HepG2 (cell line): ENCODE results near the gene ELP5. TPM values are rescaled to one million over a fixed set of nuclear protein-coding genes. Genes with fewer than 3 reads are reported as not detected.

Experiments used
- ATAC-seq: fragments of 200-7000 bp; cut with Tn5 transposase; 3 replicates; pipeline ENCODE4 v1.9.1; 2020; ENCODE audit warnings: mild to moderate bottlenecking, moderate library complexity
- BruUV-seq: library from RNA; stranded (reverse); fragments of 400-500 nt; replicated peaks from 2 replicates; lab custom pipeline; 2021; lab: Mats Ljungman, UMichigan
- CTCF ChIA-PET: fragments of 300-600 bp; formaldehyde crosslinking; extraction: SDS; loops from one replicate; lab custom pipeline; 2021; ENCODE audit warnings: low total read pairs, inconsistent platforms, low intra/inter-chr PET ratio; lab: Yijun Ruan, JAX
- POLR2A ChIA-PET: fragments of 350-600 bp; sonication (Branson Sonifier 250); formaldehyde crosslinking; loops from one replicate; lab custom pipeline; 2020; ENCODE audit warnings: antibody characterized with exemption, inconsistent platforms; lab: Yijun Ruan, JAX
- DNase-seq: peaks from one replicate; pipeline ENCODE4 v3.0.0-alpha.2; 2015; ENCODE audit warnings: low spot score
- FAIRE-seq: peaks from 3 replicates; lab custom pipeline; 2011; peaks lifted over from hg19 to GRCh38; lab: Jason Lieb, UNC
- H2AFZ ChIP-seq: one replicate; pipeline ENCODE4 v1.6.1; 2011; ENCODE audit warnings: low read length, inconsistent platforms
- H3K27ac ChIP-seq: fragments of 300-600 bp; 3 replicates; pipeline ENCODE4 v1.8.0; 2011; ENCODE audit warnings: mixed run types, mild to moderate bottlenecking, mixed read lengths, low read length, inconsistent platforms; ENCODE audit not compliant: insufficient read depth; ENCODE audit errors: extremely low read length
- H3K27me3 ChIP-seq, 2 experiments: fragments of 200-600 bp in 1 of 2; 2 replicates in 1 of 2; 3 replicates in 1 of 2; pipeline versions ENCODE4 v1.6.0 to v1.8.0; 2011; ENCODE audit warnings: low read length in 2 of 2, mild to moderate bottlenecking in 2 of 2, moderate library complexity in 2 of 2, inconsistent platforms in 1 of 2; ENCODE audit not compliant: insufficient read depth in 2 of 2, control insufficient read depth in 1 of 2
- H3K36me3 ChIP-seq, 2 experiments: fragments of 200-600 bp in 1 of 2; replicated peaks in 1 of 2; 2 replicates in 1 of 2; 3 replicates in 1 of 2; pipeline versions ENCODE4 v1.5.1 to v1.8.0; 2011; ENCODE audit warnings: low read length in 2 of 2, inconsistent platforms in 1 of 2; ENCODE audit not compliant: insufficient read depth in 2 of 2, control insufficient read depth in 1 of 2
- H3K4me1 ChIP-seq: 2 replicates; pipeline ENCODE4 v1.5.1; 2012; ENCODE audit warnings: low read length, inconsistent platforms; ENCODE audit not compliant: insufficient read depth
- H3K4me2 ChIP-seq: 2 replicates; pipeline ENCODE4 v1.6.0; 2011; ENCODE audit warnings: low read depth, low read length, inconsistent platforms
- H3K4me3 ChIP-seq, 3 experiments: fragments of 200-600 bp in 1 of 3; sonication (generic), shearing (Covaris generic) in 1 of 3; replicated peaks in 1 of 3; 2 replicates each; pipeline ENCODE4 v1.5.1; 2011 to 2016; ENCODE audit warnings: low read length in 3 of 3, inconsistent platforms in 2 of 3, low read depth in 2 of 3, mild to moderate bottlenecking in 2 of 3, control low read depth in 1 of 3, mixed read lengths in 1 of 3; ENCODE audit not compliant: insufficient read depth in 1 of 3
- H3K79me2 ChIP-seq: one replicate; pipeline ENCODE4 v1.6.1; 2011; ENCODE audit warnings: low read length, inconsistent platforms; ENCODE audit not compliant: insufficient read depth
- H3K9ac ChIP-seq: 2 replicates; pipeline ENCODE4 v1.6.0; 2011; ENCODE audit warnings: mild to moderate bottlenecking, low read depth, low read length, inconsistent platforms; ENCODE audit not compliant: insufficient read depth
- H3K9me3 ChIP-seq: 2 replicates; pipeline ENCODE4 v1.5.1; 2012; ENCODE audit warnings: mild to moderate bottlenecking, low read length
- H4K20me1 ChIP-seq: 2 replicates; pipeline ENCODE4 v1.6.0; 2011; ENCODE audit warnings: inconsistent platforms, mild to moderate bottlenecking, low read length, moderate library complexity; ENCODE audit not compliant: insufficient read depth
- EZH2 ChIP-seq: conservative IDR thresholded peaks from 2 replicates; pipeline ENCODE4 v1.6.1; 2012; ENCODE audit warnings: mild to moderate bottlenecking, low read depth, low read length, moderate library complexity
- MXD4 ChIP-seq: IDR thresholded peaks from 2 replicates; pipeline ENCODE4 v1.6.1; 2016; ENCODE audit warnings: mild to moderate bottlenecking, missing biosample characterization, missing genetic modification reagents
- ZNF446 ChIP-seq: sonication (generic); formaldehyde crosslinking; IDR thresholded peaks from 2 replicates; pipeline ENCODE4 v1.5.0; 2020; ENCODE audit warnings: mild to moderate bottlenecking, missing genetic modification reagents
- ZNF788 ChIP-seq: sonication (generic); formaldehyde crosslinking; IDR thresholded peaks from 2 replicates; pipeline ENCODE4 v1.5.0; 2020; ENCODE audit warnings: mild to moderate bottlenecking, missing genetic modification reagents, borderline replicate concordance
- WGBS: methylation state at CpG from one replicate; pipeline ENCODE4 v1.1.6; 2017; ENCODE audit warnings: low lambda C conversion rate; 5-methylcytosine and 5-hydroxymethylcytosine counted together
- in situ Hi-C: cut with HindIII; loops from 2 replicates; pipeline ENCODE4 v1.10.0; 2017; ENCODE audit warnings: low pct_unique_long_range_greater_than_20kb; ENCODE audit not compliant: extremely low pct_ligation_motif_present
- intact Hi-C: fragments of 100-400 bp; cut with micrococcal nuclease; formaldehyde crosslinking; loops from one replicate; pipeline ENCODE4 v1.10.0; 2022; ENCODE audit not compliant: unreplicated experiment
- polyA plus RNA-seq, 8 experiments: library from polyadenylated mRNA; depleted of rRNA in 3 of 8; stranded (reverse) in 7 of 8; unstranded in 1 of 8; fragments of >200 nt; fragmentation: Illumina TruSeq in 4 of 8; extraction: Trizol in 4 of 8; gene quantifications; 2 replicates each; pipeline versions ENCODE4 v1.2.1 to v1.2.3, GENCODE V29; 2011 to 2016; ENCODE audit warnings: low read depth in 4 of 8, missing spikeins in 1 of 8, mixed read lengths in 1 of 8; ENCODE audit not compliant: insufficient read depth in 1 of 8
- total RNA-seq, 5 experiments: library from RNA; depleted of rRNA; stranded (reverse); fragments of >200 nt; fragmentation: Illumina TruSeq; extraction: Trizol; gene quantifications; 2 replicates each; pipeline ENCODE4 v1.2.3, GENCODE V29; 2016; ENCODE audit warnings: low read depth in 1 of 5
- TF ChIP-seq, protein P1 (sequence below): IDR thresholded peaks from 2 replicates; pipeline ENCODE4 v1.6.1; 2012; ENCODE audit warnings: low read depth, low read length, improper control_type of control experiment
- TF ChIP-seq, protein P2 (sequence below): sonication (generic); formaldehyde crosslinking; IDR thresholded peaks from 2 replicates; pipeline ENCODE4 v1.4.0; 2020; ENCODE audit warnings: mild to moderate bottlenecking, low read depth, missing genetic modification reagents

ELP5 gene
- total and polyA plus RNA-seq, 2 of the 13 experiments (the other 11 are each of a cell fraction or from before 2014, with no cell fraction given): 67.6 to 69.8 TPM

DNA sequence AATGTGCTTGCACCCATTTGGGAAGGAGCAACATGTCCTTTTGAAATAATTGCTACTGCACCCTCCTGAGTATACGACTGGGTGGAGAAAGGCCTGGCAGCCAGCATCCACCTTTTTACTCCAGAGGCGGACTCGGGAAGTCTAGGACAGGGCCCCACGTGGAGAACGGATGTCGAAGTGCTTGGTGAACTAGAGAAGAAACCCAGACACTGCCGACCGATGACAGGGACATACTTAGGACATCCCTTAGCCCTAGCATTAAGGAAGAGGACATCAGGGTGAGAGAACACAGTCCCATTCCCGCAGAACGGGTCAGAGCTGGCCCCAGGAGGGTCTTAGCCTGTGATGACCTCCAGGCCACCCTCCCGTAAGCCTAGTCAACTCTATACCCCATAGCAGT, 38.7 kb downstream of the ELP5 start:
- H3K9me3 ChIP-seq: no peaks in the 10 kb centered on the region
- in situ Hi-C loops: no loop called here
- no peak overlapping the region for H2AFZ ChIP-seq
- peaks cover 0 to under 1% of the 10 kb centered on the region in 2 experiments; a peak in 1 of 5 replicates for H3K36me3 ChIP-seq
- peaks cover 30% of the 10 kb centered on the region for H3K4me1 ChIP-seq
- no peak overlapping the region for H3K27ac ChIP-seq
- H3K4me2 ChIP-seq: no peak overlapping the region
- H3K27me3 ChIP-seq: peaks cover 0 to 11% of the 10 kb centered on the region in 2 experiments; a peak in 2 of 5 replicates
- ATAC-seq: no peak
- FAIRE-seq: no peak
- WGBS: 44% methylated on average over 6 of the region's 11 CpGs
- no peak for DNase-seq
- H3K9ac ChIP-seq: no peak overlapping the region
- ChIA-PET POLR2A (interaction anchor here (3.7 kb wide), 1 partner anchor 9 kb away, joined by 35 read pairs; the partner anchor contains the start of gene SLC2A4), CTCF (no interaction called here)
- no TSS peak for BruUV-seq
- no peaks in the 10 kb centered on the region for H4K20me1 ChIP-seq
- intact Hi-C loops: no loop called here
- H3K79me2 ChIP-seq: no peaks in the 10 kb centered on the region
- H3K4me3 ChIP-seq: no peak overlapping the region
- TF ChIP-seq EZH2: no peak
- no peak for TF ChIP-seq ZNF788 (CRISPR knock-in tag)
- TF ChIP-seq ZNF446 (CRISPR knock-in tag): no peak
- TF ChIP-seq, protein P1, sequence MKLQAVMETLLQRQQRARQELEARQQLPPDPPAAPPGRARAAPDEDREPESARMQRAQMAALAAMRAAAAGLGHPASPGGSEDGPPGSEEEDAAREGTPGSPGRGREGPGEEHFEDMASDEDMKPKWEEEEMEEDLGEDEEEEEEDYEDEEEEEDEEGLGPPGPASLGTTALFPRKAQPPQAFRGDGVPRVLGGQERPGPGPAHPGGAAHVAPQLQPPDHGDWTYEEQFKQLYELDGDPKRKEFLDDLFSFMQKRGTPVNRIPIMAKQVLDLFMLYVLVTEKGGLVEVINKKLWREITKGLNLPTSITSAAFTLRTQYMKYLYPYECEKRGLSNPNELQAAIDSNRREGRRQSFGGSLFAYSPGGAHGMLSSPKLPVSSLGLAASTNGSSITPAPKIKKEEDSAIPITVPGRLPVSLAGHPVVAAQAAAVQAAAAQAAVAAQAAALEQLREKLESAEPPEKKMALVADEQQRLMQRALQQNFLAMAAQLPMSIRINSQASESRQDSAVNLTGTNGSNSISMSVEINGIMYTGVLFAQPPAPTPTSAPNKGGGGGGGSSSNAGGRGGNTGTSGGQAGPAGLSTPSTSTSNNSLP: no peak
- TF ChIP-seq MXD4 (CRISPR knock-in tag): no peak
- TF ChIP-seq, protein P2, sequence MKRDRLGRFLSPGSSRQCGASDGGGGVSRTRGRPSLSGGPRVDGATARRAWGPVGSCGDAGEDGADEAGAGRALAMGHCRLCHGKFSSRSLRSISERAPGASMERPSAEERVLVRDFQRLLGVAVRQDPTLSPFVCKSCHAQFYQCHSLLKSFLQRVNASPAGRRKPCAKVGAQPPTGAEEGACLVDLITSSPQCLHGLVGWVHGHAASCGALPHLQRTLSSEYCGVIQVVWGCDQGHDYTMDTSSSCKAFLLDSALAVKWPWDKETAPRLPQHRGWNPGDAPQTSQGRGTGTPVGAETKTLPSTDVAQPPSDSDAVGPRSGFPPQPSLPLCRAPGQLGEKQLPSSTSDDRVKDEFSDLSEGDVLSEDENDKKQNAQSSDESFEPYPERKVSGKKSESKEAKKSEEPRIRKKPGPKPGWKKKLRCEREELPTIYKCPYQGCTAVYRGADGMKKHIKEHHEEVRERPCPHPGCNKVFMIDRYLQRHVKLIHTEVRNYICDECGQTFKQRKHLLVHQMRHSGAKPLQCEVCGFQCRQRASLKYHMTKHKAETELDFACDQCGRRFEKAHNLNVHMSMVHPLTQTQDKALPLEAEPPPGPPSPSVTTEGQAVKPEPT: no peak
- TF ChIP-seq, all 625 proteins: peak for 0
